ENCODE measurements around the gene CRABP2.

CRABP2 gene

DNA sequence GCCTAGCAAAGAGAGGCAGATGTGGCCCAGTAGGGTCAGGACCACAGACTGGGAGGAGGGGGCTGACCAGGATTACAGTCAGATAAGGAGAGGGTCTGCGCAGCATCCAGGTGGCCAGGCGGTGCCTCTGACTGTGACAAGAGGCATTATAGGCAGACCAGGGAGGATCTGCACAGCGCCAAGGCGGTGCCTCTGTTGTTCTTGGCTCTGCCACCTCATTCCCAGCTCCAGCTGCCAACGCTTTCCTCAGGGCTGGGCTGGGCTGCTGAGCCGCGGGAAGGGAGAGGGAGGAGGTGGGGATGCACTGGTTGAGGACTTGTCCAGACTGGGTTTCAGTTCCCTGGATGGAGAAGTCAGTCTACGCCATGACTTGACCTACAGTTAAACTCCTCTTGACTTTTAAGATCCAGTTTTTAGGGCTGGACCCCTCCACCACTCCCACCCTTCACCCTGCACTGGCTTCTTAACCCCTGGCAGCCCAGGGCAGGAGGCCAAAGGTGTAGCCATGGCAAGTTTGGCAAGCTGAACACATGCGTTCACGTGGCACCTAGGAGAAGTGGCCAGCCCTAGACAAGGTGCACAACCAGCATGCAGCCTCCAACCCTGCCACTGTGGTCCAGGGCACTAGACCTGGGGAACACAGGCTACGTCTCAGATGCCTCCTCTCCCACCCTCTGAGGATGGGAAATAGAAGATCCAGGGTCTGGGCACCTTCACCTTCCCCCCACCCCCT, 4.5 kb upstream of the CRABP2 start:
- DNase-seq (ENCODE audit: low read depth, low spot score) = peak; percentile 57

DNA sequence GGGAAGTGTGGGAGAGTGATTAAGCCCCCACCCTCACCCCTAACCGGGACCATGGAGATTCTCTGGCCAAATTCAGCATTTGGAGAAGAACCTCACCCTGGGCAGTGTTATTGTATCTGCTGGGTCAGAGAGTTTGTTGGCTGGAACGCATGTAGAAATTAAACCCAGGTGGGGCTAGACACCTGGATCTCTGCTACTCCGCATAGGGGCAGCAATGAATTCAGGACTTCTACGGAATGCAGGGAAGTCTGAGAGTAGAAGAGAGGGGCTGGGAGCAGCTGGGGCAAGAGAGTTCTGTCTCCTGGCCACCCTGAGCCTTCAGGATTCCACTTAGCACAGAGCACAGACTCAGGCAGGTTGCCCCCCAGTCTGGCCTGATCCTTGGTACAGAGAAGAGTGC, 3.6 kb upstream of the CRABP2 start:
- DNase-seq (ENCODE audit: low read depth, low spot score) = peak; percentile 22

DNA sequence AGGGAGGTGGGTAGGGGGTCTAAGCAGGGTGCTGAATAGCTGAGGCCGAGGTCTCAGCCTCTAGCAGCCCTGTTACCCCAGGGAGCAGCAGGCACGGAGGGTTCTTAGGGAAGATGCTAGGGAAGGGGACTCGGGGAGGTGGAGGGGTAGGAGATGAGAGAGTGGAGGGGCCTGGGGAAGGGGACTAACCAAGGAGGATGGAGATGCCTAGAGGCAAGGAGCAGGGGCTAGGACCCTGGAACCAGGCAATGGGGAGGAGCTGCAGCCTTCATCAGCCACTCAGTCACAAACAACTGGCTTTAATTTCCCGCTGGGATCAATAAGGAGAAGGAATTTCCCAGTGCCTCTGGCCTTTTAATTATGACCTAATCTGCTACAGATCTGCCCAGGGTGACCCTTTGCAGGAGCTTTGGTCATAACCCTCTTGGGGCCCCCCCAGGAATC, 2.9 kb upstream of the CRABP2 start:
- DNase-seq (ENCODE audit: low read depth, low spot score) = peak; percentile 88

DNA sequence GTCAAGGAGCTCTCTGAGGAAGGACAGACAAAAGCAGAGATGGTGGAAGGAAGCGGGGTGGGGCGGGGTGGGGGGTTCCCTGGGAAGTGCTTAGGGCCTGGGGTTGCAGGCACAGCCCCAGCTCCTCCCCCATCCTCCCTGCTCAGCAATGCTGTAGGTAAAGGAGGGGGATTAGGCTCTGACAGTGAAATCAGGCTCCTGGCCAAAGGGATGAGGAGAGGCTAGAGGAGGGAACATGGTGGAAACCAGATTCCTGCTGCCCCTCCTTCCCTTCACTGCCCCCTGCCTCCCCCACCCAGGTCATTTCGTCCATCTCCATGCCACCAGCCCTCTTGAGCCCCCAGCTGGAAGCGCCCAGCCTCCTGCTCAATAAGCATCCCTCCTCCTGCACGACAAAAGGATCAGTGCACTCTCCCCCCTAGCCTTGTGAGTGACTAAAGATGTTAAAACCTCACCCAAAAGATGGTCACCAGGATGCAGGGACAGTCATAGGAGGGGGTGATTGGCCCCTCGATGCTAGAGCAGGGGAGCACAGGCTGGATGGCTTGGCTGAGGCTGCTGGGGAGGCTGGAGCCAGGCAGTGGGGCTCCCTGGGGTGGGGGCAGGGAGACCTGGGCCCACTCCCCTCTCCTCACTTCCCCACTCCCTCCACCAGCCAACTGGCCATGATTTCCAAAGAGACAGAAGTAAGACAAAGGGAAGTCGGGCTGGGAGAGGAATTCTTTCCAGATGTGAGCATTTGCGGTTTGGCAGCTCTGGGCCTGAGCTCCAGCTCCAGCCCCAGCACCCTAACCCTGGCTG, 2.2 kb upstream of the CRABP2 start:
- peak; percentile 70 for DNase-seq (ENCODE audit: low read depth, low spot score)

GRCh38 chr1:156706657-156707416, 1.5 kb upstream of the CRABP2 start:
- peak; percentile 91 for DNase-seq (ENCODE audit: low read depth, low spot score)

DNA sequence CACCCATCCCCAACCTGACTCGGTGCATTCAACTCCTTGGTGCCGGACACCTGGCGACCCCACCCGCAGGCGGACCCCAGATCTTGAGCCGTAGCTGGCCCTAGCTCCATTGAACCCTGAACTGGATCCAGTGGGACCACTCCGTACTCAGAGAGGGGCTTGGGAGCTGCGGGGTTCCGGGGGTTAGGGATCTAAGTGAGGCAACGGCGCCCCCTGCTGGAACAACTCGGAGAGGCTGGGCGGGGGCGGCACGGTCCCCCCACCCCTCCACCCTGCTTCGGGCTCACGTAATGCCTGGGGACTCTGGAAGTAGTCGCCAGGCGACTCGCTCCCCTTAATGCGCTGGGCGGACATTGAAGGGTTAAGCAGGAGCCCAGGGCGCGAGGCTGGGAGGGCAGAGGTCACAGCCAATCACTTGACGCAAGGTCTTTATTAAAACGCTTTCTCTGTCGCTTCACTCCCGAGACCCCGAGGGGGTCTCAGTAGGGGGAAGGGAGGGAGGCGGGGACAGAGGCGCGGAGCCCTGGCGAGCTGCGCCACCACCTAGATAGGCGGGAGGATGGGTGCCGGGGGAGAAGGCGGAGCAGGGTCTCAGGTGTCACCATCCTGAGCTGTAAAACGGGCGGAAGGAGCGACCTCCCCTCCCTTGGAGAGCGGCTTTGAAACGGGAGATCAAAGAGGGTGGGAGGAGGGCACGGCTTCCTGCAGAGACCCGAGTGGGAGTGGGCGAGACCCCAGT, 704 bp upstream of the CRABP2 start:
- DNase-seq (ENCODE audit: low read depth, low spot score) = peak; percentile 100

- DNase-seq (ENCODE audit: low read depth, low spot score) = peak; percentile 62
These were observed 458 bp downstream of the CRABP2 start for GRCh38 chr1:156704930-156705320.

DNA sequence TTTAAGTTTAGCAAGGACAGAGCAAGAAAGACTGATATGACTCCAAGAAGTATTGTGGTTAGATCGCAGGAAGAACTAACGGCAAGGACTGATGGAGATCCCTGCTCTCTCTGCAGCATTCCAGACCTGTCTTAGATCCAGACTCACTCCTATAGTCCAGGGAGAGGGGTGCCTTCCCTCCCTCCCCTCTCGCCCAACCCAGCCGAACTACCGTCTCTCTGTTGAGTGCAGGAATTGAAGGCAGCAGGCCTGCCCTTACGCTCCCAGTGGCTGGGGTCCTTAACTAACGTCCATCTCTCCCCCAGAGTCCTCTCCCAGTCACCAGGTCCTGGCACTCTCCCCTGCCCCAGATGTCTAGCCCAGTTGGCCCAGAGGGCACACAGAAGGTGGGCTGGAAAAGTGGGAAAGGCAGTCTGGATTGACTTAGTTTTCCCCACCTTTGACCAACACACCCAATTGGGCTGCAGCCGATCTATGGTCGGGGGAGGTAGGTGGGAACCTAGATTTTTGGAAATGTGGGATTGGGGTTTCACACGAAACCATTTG, 1.1 kb downstream of the CRABP2 start:
- peak; percentile 40 for DNase-seq (ENCODE audit: low read depth, low spot score)

GRCh38 chr1:156703741-156704140, 1.6 kb downstream of the CRABP2 start:
- peak; percentile 76 for DNase-seq (ENCODE audit: low read depth, low spot score)

GRCh38 chr1:156703336-156703735, 2.0 kb downstream of the CRABP2 start:
- DNase-seq (ENCODE audit: low read depth, low spot score) = no peak

- DNase-seq (ENCODE audit: low read depth, low spot score) = peak; percentile 44
These were observed 4.4 kb downstream of the CRABP2 start for GRCh38 chr1:156700736-156701531.

- no peak for DNase-seq (ENCODE audit: low read depth, low spot score)
These were observed 6.4 kb downstream of the CRABP2 start for GRCh38 chr1:156698995-156699394.

DNA sequence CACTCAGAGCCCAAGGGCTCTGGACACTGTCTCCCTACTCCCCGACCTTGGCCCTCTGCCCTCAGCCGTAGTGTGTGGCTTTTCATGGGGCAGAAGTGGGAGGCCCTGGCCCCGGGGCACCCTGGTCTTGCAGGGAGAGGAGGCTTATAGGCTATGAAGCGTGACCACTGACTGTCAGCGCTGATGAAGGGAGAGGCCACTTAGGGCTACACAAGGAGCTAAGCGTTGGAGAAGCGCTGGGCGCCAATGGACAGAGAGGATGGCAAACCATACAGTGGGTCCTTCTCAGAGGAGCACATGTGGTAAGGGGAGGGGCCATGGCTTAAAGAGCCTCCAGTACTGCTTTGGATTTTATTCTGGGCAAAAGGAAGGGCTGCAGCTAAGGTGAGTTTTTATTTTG, 7.9 kb downstream of the CRABP2 start:
- DNase-seq (ENCODE audit: low read depth, low spot score) = peak; percentile 57

DNA sequence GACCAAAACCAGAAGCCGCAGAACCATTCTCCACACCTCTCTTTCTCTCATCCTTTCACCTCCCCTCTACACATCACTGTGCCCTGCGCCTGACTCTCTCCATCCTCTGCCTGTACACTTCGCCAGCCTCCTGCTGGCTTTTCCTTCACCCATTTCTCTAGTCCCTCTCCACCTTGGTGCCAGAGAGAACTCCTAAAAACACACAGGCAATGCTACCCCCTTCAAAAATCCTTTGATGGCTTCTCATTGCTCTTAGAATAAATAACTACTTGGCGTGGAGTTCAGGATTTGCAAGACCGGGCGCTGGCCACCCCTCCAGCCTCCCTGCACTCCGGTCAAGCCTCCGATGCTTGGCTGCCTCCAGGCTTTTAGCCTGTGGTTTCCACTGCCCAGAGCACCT, 8.6 kb downstream of the CRABP2 start:
- DNase-seq (ENCODE audit: low read depth, low spot score) = peak; percentile 44

GRCh38 chr1:156694690-156694962, 10.8 kb downstream of the CRABP2 start:
- DNase-seq (ENCODE audit: low read depth, low spot score) = peak; percentile 49

DNA sequence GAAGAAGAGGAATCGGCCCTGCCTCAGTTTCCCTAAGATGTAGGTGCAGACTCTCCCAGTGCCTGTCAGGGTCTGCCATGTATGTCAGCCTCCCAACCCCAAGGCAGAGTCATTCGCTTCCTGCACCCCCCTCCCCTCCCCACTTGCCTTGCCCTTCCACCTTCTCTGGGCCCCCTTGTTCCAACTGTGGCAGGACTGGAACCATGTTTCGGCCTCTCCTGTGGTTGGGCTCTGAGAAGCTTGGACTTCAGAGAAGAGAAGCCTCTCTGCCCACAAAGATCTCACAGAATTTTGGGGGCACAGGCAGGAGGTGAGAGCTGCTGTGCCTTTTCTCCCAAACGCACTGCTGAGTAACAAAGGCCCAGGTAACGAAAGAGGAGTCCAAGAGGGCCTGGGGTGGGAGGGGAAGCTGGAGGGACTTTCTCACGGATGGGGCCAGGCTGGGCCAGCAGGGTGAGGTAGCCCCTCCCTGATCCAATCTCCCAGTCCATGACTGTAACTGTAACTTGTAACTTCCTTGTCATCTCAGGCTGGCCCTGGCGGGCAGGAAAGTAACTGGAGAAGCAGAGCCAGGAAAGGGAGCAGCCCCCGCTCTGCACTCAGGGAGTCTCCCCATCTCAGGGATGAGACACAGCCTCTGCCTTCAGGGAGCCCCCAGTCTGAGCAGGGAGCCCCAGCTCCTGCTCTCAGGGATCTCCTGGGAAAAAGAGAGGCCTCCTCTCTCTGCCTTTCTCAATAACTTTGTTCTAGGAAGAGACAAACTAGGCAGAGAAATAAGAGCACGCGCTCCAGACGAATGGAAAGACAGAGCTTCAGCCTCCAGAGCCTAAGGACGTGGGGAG, 11.3 kb downstream of the CRABP2 start:
- DNase-seq (ENCODE audit: low read depth, low spot score) = peak; percentile 87

DNA sequence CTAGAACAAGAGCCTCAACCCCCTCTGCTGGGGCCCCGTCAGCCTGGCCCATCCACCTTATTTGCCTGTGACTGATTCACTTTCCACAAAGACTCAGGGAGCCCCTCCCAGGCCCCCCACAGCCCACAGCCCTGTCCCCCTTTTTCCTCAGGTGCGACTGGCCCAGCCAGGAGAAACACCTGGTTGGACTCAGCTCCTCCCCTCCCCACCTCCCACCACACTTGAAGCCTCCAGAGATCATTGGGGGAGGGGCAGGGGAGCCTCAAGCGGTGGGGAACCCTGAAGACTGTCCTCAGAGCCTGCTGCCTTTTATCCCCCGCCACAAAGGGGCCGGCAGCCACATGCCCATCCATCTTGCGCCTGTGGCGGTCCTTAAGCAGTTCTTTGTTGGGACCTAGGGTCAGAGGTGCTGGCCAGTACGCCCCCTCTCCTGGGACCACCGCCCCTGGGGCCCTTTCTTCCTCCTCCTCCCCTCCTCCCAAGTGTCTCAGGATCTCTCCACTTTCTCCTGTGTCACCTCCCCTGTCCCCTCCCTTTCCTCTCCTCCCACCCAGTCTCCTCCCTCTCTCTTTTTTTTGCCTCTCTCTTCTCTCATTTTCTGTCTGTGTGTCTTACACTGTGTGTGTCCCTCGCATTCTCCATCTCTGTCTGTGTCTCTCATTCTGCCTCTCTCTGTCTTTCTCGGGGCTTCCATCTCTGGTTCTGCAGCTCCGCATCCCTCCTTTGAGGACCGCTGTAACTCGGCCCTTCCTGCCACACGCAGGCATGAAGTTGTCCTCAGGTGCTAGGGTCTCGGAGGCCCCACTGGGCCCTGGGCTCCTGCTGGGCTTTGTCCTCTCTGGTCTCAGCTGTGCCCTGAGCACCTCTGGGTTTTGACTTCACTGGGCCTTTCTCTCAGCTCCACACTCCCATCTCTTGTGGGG, 12.2 kb downstream of the CRABP2 start:
- DNase-seq (ENCODE audit: low read depth, low spot score) = peak; percentile 99

- DNase-seq (ENCODE audit: low read depth, low spot score) = no peak
These were observed 12.9 kb downstream of the CRABP2 start for GRCh38 chr1:156692441-156692924.

All from ELF-1 (cell line).